Suppressor macrophage treated with lipopolysaccharide for 1 hour (primary cell): ENCODE data around the gene MAPK10.
"Not testable (repeated sequence)": the region's sequence is repeated elsewhere in the genome, so short reads cannot be mapped to it uniquely, and the experiment has no call there.

ENCODE experiments used
- DNase-seq, 3 donors: peaks; one replicate each; pipeline ENCODE4 v3.0.0-alpha.2; 2020 to 2022

MAPK10 gene

GRCh38 chr4:86031927-86032326 lies 327.9 kb downstream of the MAPK10 start:
- DNase-seq = no peak

- no peak for DNase-seq
These were observed 333.1 kb downstream of the MAPK10 start for GRCh38 chr4:86026720-86027119.

GRCh38 chr4:86021671-86022070 lies 338.2 kb downstream of the MAPK10 start:
- not testable (repeated sequence) for DNase-seq

GRCh38 chr4:86019906-86020305 lies 339.9 kb downstream of the MAPK10 start:
- no peak for DNase-seq

GRCh38 chr4:86019362-86019761 lies 340.5 kb downstream of the MAPK10 start:
- no peak for DNase-seq

GRCh38 chr4:86015412-86016350 lies 344.2 kb downstream of the MAPK10 start:
- DNase-seq = no peak

GRCh38 chr4:86014599-86014998 lies 345.3 kb downstream of the MAPK10 start:
- no peak for DNase-seq

GRCh38 chr4:86013621-86014020 lies 346.2 kb downstream of the MAPK10 start:
- no peak for DNase-seq

GRCh38 chr4:86011117-86011516 lies 348.7 kb downstream of the MAPK10 start:
- no peak for DNase-seq

- DNase-seq = no peak
These were observed 352.8 kb downstream of the MAPK10 start for GRCh38 chr4:86007042-86007441.

GRCh38 chr4:86006057-86006456 lies 353.8 kb downstream of the MAPK10 start:
- DNase-seq = no peak

- DNase-seq = no peak
These were observed 355.8 kb downstream of the MAPK10 start for GRCh38 chr4:86004030-86004429.

- DNase-seq = no peak
These were observed 358.3 kb downstream of the MAPK10 start for GRCh38 chr4:86001591-86001990.

GRCh38 chr4:85995361-85995760 lies 364.5 kb downstream of the MAPK10 start:
- DNase-seq = no peak

- no peak for DNase-seq
These were observed 365.3 kb downstream of the MAPK10 start for GRCh38 chr4:85994576-85994975.

GRCh38 chr4:85993641-85994040 lies 366.2 kb downstream of the MAPK10 start:
- no peak for DNase-seq

GRCh38 chr4:85986266-85986665 lies 373.6 kb downstream of the MAPK10 start:
- DNase-seq = no peak

GRCh38 chr4:85979276-85979675 lies 380.6 kb downstream of the MAPK10 start:
- peak in 1 of 3 donors; percentile 1 for DNase-seq

- no peak for DNase-seq
These were observed 389.3 kb downstream of the MAPK10 start for GRCh38 chr4:85970535-85970934.

- peak; percentile 43 to 77 (median 61) for DNase-seq
These were observed 390.7 kb downstream of the MAPK10 start for GRCh38 chr4:85968945-85969819.

- DNase-seq = no peak
These were observed 392.0 kb downstream of the MAPK10 start for GRCh38 chr4:85967872-85968271.

GRCh38 chr4:85966373-85966772 lies 393.5 kb downstream of the MAPK10 start:
- no peak for DNase-seq

GRCh38 chr4:85965529-85965928 lies 394.3 kb downstream of the MAPK10 start:
- DNase-seq = no peak

GRCh38 chr4:85965017-85965416 lies 394.8 kb downstream of the MAPK10 start:
- DNase-seq = not testable (repeated sequence)
